ENCODE data around the gene NAT8L.

Gene NAT8L

DNA sequence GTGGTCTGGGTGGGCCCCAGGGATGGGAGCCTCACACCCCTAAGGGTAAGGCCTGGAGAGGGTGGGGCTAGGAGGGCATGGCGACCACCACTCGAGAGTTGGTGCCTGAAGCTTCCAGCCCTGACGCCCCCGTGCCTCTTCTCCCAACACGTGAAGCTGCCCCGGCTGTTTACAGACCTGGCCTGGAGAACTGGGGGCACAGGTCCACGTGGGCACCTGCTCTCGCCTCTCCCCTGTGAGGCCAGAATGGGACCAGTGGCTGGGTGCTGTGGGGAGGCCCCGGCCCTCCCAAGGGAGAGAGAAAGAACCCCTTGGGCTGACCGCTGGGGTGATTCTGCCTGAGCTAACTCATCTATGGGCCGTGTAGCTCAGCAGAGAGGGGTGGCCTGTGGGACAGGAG is 15.5 kb downstream of the NAT8L start:
- H3K4me3 Mint-ChIP-seq: no peak overlapping the region
- no peaks in the 10 kb centered on the region for H3K36me3 Mint-ChIP-seq
- no peaks in the 10 kb centered on the region for H3K27me3 Mint-ChIP-seq
- no peak overlapping the region for H3K27ac Mint-ChIP-seq
- H3K4me1 Mint-ChIP-seq (ENCODE audit: low read depth): no peaks in the 10 kb centered on the region
- H3K9me3 Mint-ChIP-seq (ENCODE audit: low read depth): no peaks in the 10 kb centered on the region

DNA sequence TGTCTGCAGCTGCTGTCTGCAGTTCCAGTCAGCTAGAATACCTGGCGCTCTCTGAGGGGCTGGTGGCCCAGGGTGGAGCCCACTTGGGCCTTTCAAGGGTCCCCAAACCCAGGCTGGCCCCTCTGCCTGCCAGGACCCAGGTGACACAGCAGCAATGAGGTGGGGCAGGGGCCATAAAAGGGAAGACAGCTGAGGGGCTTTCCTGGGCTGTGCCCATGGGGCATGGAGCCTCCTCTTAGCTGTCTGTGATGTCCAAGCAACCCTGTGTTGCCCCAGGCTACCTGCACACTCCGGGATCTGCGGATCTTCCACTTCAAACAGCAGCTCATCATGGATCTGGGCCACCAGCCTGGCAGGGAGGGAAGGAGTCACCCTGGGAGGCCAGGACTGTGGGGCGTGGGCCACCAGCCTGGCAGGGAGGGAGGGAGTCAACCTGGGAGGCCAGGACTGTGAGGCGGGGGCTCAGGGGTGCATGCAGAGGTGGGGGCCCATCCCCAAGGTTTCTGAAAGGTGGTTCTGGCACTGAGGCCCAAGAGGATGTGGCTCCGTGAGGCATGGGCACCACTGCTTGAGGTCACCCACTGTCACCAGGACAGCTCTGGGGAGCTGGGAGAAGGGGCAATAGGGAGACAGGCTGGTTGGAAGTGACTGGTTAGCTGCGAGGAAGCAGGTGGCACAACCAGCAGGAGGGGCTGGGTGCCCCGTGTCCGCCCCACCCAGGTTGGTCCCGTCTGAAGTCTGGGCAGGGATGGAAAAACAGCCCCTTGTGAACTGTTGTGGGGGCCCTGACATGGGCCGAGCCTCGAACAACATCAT is 16.3 kb downstream of the NAT8L start:
- Mint-ChIP-seq H3K4me3 (no peak overlapping the region), H3K4me1 (ENCODE audit: low read depth) (no peaks in the 10 kb centered on the region), H3K27me3 (no peaks in the 10 kb centered on the region), H3K9me3 (ENCODE audit: low read depth) (no peaks in the 10 kb centered on the region), H3K36me3 (no peaks in the 10 kb centered on the region), H3K27ac (no peak overlapping the region)

GRCh38 chr4:2075987-2076907 is 17.1 kb downstream of the NAT8L start:
- no peaks in the 10 kb centered on the region for H3K27me3 Mint-ChIP-seq
- H3K4me3 Mint-ChIP-seq: no peak overlapping the region
- no peaks in the 10 kb centered on the region for H3K36me3 Mint-ChIP-seq
- no peak overlapping the region for H3K27ac Mint-ChIP-seq
- H3K4me1 Mint-ChIP-seq (ENCODE audit: low read depth): no peaks in the 10 kb centered on the region
- H3K9me3 Mint-ChIP-seq (ENCODE audit: low read depth): no peaks in the 10 kb centered on the region

DNA sequence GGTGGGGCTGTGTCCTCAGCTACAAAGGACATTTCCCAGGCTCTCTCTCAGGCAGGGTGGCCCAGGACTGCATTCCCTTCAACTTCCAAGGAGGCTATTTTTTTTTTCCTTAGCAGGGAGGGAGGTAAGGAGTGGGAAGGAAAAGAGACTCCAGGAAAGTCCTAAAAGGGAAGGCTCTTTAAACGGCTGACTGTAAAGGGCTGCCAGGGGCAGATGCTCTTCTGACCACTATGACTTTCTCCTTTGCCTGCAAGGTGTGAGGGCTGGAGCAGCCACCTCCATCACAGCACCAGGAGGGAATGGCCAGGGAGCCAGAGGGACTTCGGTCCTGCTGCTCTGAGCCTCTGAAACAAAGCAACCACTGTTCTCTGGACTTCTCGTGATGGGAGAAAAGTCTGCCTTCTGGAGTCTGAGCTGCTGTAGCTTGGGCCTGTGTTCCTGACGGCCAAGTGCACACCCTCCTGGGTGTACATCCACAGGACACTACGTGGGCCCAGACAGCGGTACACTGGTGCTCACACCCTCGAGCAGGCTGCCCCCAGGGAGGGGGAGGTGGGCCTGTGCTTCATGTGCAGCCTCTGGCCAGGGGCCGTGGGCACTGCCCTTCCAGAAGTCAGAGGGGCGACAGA is 17.9 kb downstream of the NAT8L start:
- no peaks in the 10 kb centered on the region for H3K36me3 Mint-ChIP-seq
- H3K4me1 Mint-ChIP-seq (ENCODE audit: low read depth): no peaks in the 10 kb centered on the region
- no peak overlapping the region for H3K4me3 Mint-ChIP-seq
- H3K9me3 Mint-ChIP-seq (ENCODE audit: low read depth): no peaks in the 10 kb centered on the region
- H3K27me3 Mint-ChIP-seq: no peaks in the 10 kb centered on the region
- no peak overlapping the region for H3K27ac Mint-ChIP-seq

GRCh38 chr4:2077537-2078460 is 18.7 kb downstream of the NAT8L start:
- Mint-ChIP-seq H3K4me3 (no peak overlapping the region), H3K27me3 (no peaks in the 10 kb centered on the region), H3K36me3 (no peaks in the 10 kb centered on the region), H3K27ac (no peak overlapping the region), H3K4me1 (ENCODE audit: low read depth) (no peaks in the 10 kb centered on the region), H3K9me3 (ENCODE audit: low read depth) (no peaks in the 10 kb centered on the region)

DNA sequence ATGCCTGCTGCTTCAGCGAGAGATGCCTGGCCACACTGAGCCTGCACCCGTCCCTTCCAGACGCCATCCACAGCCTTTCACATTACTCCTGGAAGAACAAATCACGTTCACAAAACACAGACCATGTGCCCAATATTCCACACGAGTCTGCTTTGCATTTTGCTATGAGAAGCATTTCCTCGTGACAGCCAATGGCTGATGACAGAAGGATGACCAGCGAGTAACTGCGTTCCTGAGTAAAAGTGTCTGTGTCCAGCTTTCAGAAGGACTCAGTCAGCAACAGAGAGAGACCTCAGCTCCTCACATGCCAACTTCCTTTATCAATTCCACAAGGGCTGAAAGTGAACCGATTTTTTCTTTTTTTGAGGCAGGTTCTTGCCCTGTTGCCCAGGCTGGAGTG is 19.5 kb downstream of the NAT8L start:
- no peaks in the 10 kb centered on the region for H3K27me3 Mint-ChIP-seq
- no peak overlapping the region for H3K27ac Mint-ChIP-seq
- H3K4me3 Mint-ChIP-seq: no peak overlapping the region
- H3K4me1 Mint-ChIP-seq (ENCODE audit: low read depth): no peaks in the 10 kb centered on the region
- no peaks in the 10 kb centered on the region for H3K36me3 Mint-ChIP-seq
- no peaks in the 10 kb centered on the region for H3K9me3 Mint-ChIP-seq (ENCODE audit: low read depth)

- Mint-ChIP-seq H3K36me3 (no peaks in the 10 kb centered on the region), H3K27ac (no peak overlapping the region), H3K4me1 (ENCODE audit: low read depth) (no peaks in the 10 kb centered on the region), H3K4me3 (no peak overlapping the region), H3K27me3 (no peaks in the 10 kb centered on the region), H3K9me3 (ENCODE audit: low read depth) (no peaks in the 10 kb centered on the region)
Measured at GRCh38 chr4:2079006-2079405, 19.9 kb downstream of the NAT8L start.

DNA sequence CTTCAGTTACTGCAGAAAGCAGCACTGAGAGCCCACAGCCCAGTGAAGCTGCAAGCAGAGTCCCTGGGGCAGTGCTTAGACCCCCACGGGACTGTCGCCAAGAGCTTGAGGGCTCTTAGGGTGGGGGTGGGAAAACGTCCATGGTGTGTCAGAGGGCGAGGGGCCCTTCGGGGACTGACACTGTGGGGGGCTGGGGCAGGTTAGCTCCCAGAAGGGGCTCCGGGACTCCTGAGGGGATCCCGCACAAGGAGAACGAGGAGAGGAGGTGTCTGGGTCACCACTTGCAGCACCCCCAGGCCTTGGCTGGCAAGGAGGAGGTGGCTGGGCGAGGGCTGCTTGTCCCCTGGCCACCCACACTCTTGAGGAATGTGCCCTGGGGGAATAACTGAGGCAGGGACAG is 20.8 kb downstream of the NAT8L start:
- H3K4me3 Mint-ChIP-seq: no peak overlapping the region
- no peaks in the 10 kb centered on the region for H3K27me3 Mint-ChIP-seq
- no peaks in the 10 kb centered on the region for H3K4me1 Mint-ChIP-seq (ENCODE audit: low read depth)
- H3K27ac Mint-ChIP-seq: no peak overlapping the region
- H3K36me3 Mint-ChIP-seq: no peaks in the 10 kb centered on the region
- H3K9me3 Mint-ChIP-seq (ENCODE audit: low read depth): no peaks in the 10 kb centered on the region

DNA sequence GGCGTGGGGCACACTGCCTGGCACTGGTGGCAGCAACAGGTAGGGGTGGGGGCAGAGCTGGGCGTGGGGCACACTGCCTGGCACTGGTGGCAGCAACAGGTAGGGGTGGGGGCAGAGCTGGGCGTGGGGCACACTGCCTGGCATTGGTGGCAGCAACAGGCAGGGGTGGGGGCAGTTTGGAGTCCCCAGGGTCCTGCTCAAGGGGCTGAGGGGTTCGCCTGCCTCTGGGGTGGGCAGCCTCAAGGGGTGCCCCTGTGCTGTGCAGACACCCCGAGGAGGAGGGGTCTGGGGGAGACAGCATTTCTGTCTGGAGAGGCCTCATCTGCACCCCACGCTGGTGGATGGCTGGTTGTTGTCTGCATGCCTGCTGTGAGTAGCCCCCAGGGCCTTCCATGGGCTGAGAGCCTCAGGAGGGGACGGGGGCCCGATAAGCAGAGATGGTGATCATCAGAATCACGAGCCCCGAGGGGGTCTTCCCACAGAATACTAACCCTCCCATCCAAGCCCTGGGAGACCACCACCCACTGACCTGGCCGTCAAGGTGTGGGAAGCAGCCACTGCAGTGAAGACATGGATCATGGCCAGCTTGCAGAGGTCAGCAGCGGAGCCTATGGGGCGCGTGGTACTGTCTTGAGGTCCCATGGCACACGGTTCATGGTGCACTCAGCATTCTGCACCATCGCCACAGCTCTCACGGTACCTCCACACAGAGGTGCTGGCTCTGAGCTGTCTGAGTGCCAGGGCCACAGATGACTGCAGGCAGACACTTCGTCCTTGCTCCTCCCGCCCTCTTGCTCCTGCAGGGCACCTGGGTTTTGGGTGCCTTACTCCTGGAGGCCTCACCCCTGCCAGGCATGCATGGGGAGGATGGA is 21.5 kb downstream of the NAT8L start:
- Mint-ChIP-seq H3K27me3 (no peaks in the 10 kb centered on the region), H3K36me3 (no peaks in the 10 kb centered on the region), H3K27ac (no peak overlapping the region), H3K9me3 (ENCODE audit: low read depth) (no peaks in the 10 kb centered on the region), H3K4me1 (ENCODE audit: low read depth) (no peaks in the 10 kb centered on the region), H3K4me3 (no peak overlapping the region)

- no peaks in the 10 kb centered on the region for H3K4me1 Mint-ChIP-seq (ENCODE audit: low read depth)
- H3K4me3 Mint-ChIP-seq: no peak overlapping the region
- no peak overlapping the region for H3K27ac Mint-ChIP-seq
- H3K36me3 Mint-ChIP-seq: no peaks in the 10 kb centered on the region
- no peaks in the 10 kb centered on the region for H3K9me3 Mint-ChIP-seq (ENCODE audit: low read depth)
- no peaks in the 10 kb centered on the region for H3K27me3 Mint-ChIP-seq
Measured at GRCh38 chr4:2081540-2081939, 22.4 kb downstream of the NAT8L start.

- H3K36me3 Mint-ChIP-seq: no peaks in the 10 kb centered on the region
Measured at GRCh38 chr4:2082118-2082517, 23.0 kb downstream of the NAT8L start.

DNA sequence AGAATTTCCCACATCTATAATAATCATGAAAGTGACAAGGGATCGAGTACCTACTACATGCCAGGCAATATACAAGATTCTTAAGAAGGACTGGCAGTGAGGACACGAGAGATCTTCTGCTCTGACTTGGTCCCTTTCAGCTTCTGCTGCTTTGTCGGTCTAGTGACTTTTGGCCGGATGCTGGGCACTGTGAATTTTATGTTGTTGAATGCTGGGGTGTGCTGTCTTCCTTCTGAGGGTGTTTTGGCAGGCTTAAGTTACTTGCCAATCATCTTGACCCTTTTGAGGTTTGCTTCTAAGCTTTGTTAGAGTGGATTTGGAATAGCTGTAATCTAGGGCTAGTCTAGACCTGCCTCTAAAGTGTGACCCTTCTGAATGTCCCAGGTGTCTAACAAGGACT is 23.5 kb downstream of the NAT8L start:
- peaks cover 2% of the 10 kb centered on the region for H3K36me3 Mint-ChIP-seq
- H3K4me1 Mint-ChIP-seq (ENCODE audit: low read depth): no peaks in the 10 kb centered on the region
- H3K9me3 Mint-ChIP-seq (ENCODE audit: low read depth): peaks cover 3% of the 10 kb centered on the region
- H3K4me3 Mint-ChIP-seq: no peak overlapping the region
- H3K27ac Mint-ChIP-seq: no peak overlapping the region
- H3K27me3 Mint-ChIP-seq: peaks cover 2% of the 10 kb centered on the region

More at GRCh38 chr4:2082118-2082517, 23.0 kb downstream of the NAT8L start:
- Mint-ChIP-seq H3K4me3 (no peak overlapping the region), H3K27me3 (no peaks in the 10 kb centered on the region), H3K27ac (no peak overlapping the region), H3K9me3 (ENCODE audit: low read depth) (no peaks in the 10 kb centered on the region), H3K4me1 (ENCODE audit: low read depth) (no peaks in the 10 kb centered on the region)

GRCh38 chr4:2083116-2083825 is 24.1 kb downstream of the NAT8L start:
- H3K4me3 Mint-ChIP-seq: no peak overlapping the region
- H3K9me3 Mint-ChIP-seq (ENCODE audit: low read depth): peaks cover 4% of the 10 kb centered on the region
- peaks cover 3% of the 10 kb centered on the region for H3K36me3 Mint-ChIP-seq
- peaks cover 2% of the 10 kb centered on the region for H3K27me3 Mint-ChIP-seq
- H3K27ac Mint-ChIP-seq: no peak overlapping the region
- H3K4me1 Mint-ChIP-seq (ENCODE audit: low read depth): no peaks in the 10 kb centered on the region

Data from activated naive CD8-positive, alpha-beta T cell (primary cell).